BLaER1 (cell line): ENCODE data around the gene MOB1B.
"Not testable (repeated sequence)": the region's sequence is repeated elsewhere in the genome, so short reads cannot be mapped to it uniquely, and the experiment has no call there.

Experiments used
- H3K27ac ChIP-seq: shearing (Covaris generic); formaldehyde crosslinking; 2 replicates; pipeline ENCODE4 v1.8.1; 2022
- H3K27me3 ChIP-seq: shearing (Covaris generic); formaldehyde crosslinking; 2 replicates; pipeline ENCODE4 v1.8.1; 2022
- H3K36me3 ChIP-seq: shearing (Covaris generic); formaldehyde crosslinking; 2 replicates; pipeline ENCODE4 v1.8.1; 2022
- H3K4me1 ChIP-seq: shearing (Covaris generic); formaldehyde crosslinking; 2 replicates; pipeline ENCODE4 v1.8.1; 2022
- H3K4me2 ChIP-seq: shearing (Covaris generic); formaldehyde crosslinking; 2 replicates; pipeline ENCODE4 v1.8.1; 2022
- H3K4me3 ChIP-seq: shearing (Covaris generic); formaldehyde crosslinking; 2 replicates; pipeline ENCODE4 v1.8.1; 2022
- H3K9ac ChIP-seq: shearing (Covaris generic); formaldehyde crosslinking; 2 replicates; pipeline ENCODE4 v1.8.1; 2022
- H3K9me3 ChIP-seq: shearing (Covaris generic); formaldehyde crosslinking; 2 replicates; pipeline ENCODE4 v1.8.1; 2022
- H4K20me1 ChIP-seq: shearing (Covaris generic); formaldehyde crosslinking; 2 replicates; pipeline ENCODE4 v1.8.1; 2022
- Cebpa-rat ChIP-seq: shearing (Covaris generic); IDR thresholded peaks from 2 replicates; pipeline ENCODE4 v1.8.1; 2022

The MOB1B gene

GRCh38 chr4:71004281-71004851, 102.2 kb downstream of the MOB1B start:
- H3K9ac ChIP-seq = peak overlapping the region; percentile 34; the same call in 1 of the 2 replicates
- no peak overlapping the region for H3K4me3 ChIP-seq
- peaks cover 85% of the 10 kb centered on the region for H4K20me1 ChIP-seq
- H3K27me3 ChIP-seq = no peaks in the 10 kb centered on the region
- H3K27ac ChIP-seq = 0 out of 2 replicates have a peak overlapping the region, but pooled peaks have one; percentile 9
- peaks cover 64% of the 10 kb centered on the region for H3K36me3 ChIP-seq
- H3K4me2 ChIP-seq = peak overlapping the region; percentile 63
- peaks cover 41% of the 10 kb centered on the region for H3K4me1 ChIP-seq
- H3K9me3 ChIP-seq = peaks cover 23% of the 10 kb centered on the region
- TF ChIP-seq Cebpa-rat = no peak

DNA sequence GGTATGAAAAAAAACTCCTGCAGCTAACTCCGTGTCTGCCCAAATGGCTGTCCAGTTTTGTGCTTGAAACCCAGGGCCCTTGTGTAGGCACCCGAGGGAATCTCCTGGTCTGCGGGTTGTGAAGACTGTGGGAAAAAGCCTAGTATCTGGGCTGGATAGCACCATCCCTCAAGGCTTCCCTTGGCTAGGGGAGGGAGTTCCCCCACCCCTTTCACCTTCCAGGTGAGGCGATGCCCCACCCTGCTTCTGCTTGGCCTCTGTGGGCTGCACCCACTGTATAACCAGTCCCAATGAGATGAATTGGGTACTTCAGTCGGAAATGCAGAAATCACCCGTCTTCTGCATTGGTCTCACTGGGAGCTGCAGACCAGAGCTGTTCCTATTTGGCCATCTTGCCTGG, 102.9 kb downstream of the MOB1B start:
- Histone ChIP-seq H3K36me3 (peaks cover 63% of the 10 kb centered on the region), H3K9me3 (peaks cover 16% of the 10 kb centered on the region), H4K20me1 (peaks cover 92% of the 10 kb centered on the region), H3K4me1 (peaks cover 41% of the 10 kb centered on the region), H3K4me2 (peak overlapping the region; percentile 63)
- not testable (repeated sequence) for H3K4me3 ChIP-seq, H3K27ac ChIP-seq, H3K27me3 ChIP-seq, H3K9ac ChIP-seq

GRCh38 chr4:71006203-71006907, 104.2 kb downstream of the MOB1B start:
- Histone ChIP-seq H3K9me3 (peaks cover 7% of the 10 kb centered on the region), H3K9ac (no peak overlapping the region), H3K27ac (no peak overlapping the region), H3K4me2 (no peak overlapping the region), H3K4me1 (peaks cover 41% of the 10 kb centered on the region), H3K4me3 (no peak overlapping the region), H3K36me3 (peaks cover 59% of the 10 kb centered on the region), H4K20me1 (peaks cover 98% of the 10 kb centered on the region), H3K27me3 (no peaks in the 10 kb centered on the region)
- no peak for TF ChIP-seq Cebpa-rat

- Histone ChIP-seq H3K4me1 (peaks cover 26% of the 10 kb centered on the region), H3K4me2 (no peak overlapping the region), H4K20me1 (peaks cover 80% of the 10 kb centered on the region), H3K9ac (no peak overlapping the region), H3K9me3 (peaks cover 18% of the 10 kb centered on the region), H3K27ac (no peak overlapping the region), H3K4me3 (no peak overlapping the region), H3K27me3 (no peaks in the 10 kb centered on the region), H3K36me3 (peaks cover 63% of the 10 kb centered on the region)
- TF ChIP-seq Cebpa-rat = no peak
These were observed 106.0 kb downstream of the MOB1B start for GRCh38 chr4:71008196-71008595.

GRCh38 chr4:71009086-71009485, 106.9 kb downstream of the MOB1B start:
- Histone ChIP-seq H3K27ac (no peak overlapping the region), H4K20me1 (peaks cover 71% of the 10 kb centered on the region), H3K4me1 (peaks cover 18% of the 10 kb centered on the region)

DNA sequence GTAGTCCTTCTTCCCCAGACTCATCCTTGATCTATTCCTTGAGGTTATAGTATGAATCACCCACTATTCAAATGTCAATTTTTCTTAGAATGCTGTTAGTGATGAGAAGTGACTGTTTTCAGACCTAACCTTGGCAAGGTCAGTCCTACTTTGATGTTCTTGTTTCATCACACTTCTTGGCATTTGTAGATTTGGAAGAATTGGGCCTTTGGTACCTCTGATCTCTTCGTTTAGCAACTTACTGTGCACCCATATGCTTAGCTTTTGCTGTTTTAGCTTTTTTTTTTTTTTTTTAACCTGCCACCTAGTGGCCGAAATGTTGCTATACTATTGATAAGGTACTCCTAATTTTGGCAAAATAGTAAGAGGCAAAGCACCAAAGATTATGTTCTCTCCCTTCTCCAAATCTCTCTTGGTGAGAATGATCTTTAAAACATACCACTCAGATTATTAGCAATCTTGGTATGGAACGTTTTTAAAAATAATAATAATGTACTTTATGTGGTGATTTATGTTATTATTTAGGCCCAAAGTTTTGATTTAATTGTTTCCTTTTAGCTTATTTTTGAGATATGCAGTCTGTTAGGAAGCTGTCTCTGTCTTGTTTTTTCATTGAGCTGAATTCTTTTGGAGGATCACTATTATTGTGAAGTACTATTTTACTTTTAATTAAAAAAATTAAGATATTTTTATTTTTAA, 107.9 kb downstream of the MOB1B start:
- Histone ChIP-seq H3K36me3 (peaks cover 45% of the 10 kb centered on the region), H4K20me1 (peaks cover 62% of the 10 kb centered on the region), H3K27me3 (no peaks in the 10 kb centered on the region), H3K4me2 (no peak overlapping the region), H3K4me3 (no peak overlapping the region), H3K4me1 (peaks cover 8% of the 10 kb centered on the region; the same call in 1 of the 2 replicates), H3K9ac (no peak overlapping the region), H3K9me3 (peaks cover 20% of the 10 kb centered on the region), H3K27ac (no peak overlapping the region)
- no peak for TF ChIP-seq Cebpa-rat

More at GRCh38 chr4:71009086-71009485, 106.9 kb downstream of the MOB1B start:
- H3K9ac ChIP-seq = no peak overlapping the region
- H3K4me2 ChIP-seq = no peak overlapping the region
- no peak for TF ChIP-seq Cebpa-rat
- no peaks in the 10 kb centered on the region for H3K27me3 ChIP-seq
- peaks cover 20% of the 10 kb centered on the region for H3K9me3 ChIP-seq
- no peak overlapping the region for H3K4me3 ChIP-seq
- H3K36me3 ChIP-seq = peaks cover 54% of the 10 kb centered on the region

DNA sequence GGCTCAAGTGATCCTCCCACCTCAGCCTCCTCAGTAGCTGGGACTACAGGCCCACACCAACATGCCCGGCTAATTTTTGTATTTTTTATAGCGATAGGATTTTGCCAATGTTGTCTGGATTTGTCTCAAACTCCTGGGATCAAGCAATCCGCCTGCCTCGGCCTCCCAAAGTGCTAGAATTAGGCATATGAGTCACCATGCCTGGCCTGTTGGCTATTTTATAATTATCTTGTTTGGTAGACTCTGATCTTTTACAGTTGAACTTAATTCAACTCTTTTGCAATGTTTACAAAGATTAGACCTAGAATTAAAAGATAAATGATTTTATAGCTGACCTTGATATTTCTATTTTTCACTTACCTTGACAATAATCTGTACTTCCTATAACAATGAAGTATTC, 109.3 kb downstream of the MOB1B start:
- no peak overlapping the region for H3K4me2 ChIP-seq
- H3K4me3 ChIP-seq = no peak overlapping the region
- peaks cover 2% of the 10 kb centered on the region; the same call in 1 of the 2 replicates for H3K4me1 ChIP-seq
- H3K9ac ChIP-seq = no peak overlapping the region
- H3K9me3 ChIP-seq = peaks cover 20% of the 10 kb centered on the region
- peaks cover 41% of the 10 kb centered on the region for H3K36me3 ChIP-seq
- peaks cover 48% of the 10 kb centered on the region for H4K20me1 ChIP-seq
- H3K27ac ChIP-seq = no peak overlapping the region
- no peak for TF ChIP-seq Cebpa-rat
- H3K27me3 ChIP-seq = no peaks in the 10 kb centered on the region

DNA sequence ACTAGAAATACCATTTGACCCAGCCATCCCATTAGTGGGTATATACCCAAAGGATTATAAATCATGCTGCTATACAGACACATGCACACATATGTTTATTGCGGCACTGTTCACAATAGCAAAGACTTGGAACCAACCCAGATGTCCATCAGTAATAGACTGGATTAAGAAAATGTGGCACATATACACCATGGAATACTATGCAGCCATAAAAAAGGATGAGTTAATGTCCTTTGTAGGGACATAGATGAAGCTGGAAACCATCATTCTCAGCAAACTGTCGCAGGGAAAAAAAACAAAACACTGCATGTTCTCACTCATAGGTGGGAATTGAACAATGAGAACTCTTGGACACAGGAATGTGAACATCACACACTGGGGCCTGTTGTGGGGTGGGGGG, 115.2 kb downstream of the MOB1B start:
- peaks cover 44% of the 10 kb centered on the region for H4K20me1 ChIP-seq
- H3K4me1 ChIP-seq, H3K4me2 ChIP-seq, H3K27ac ChIP-seq, H3K9me3 ChIP-seq, H3K27me3 ChIP-seq, H3K9ac ChIP-seq, H3K4me3 ChIP-seq: not testable (repeated sequence)
- H3K36me3 ChIP-seq = peaks cover 37% of the 10 kb centered on the region

DNA sequence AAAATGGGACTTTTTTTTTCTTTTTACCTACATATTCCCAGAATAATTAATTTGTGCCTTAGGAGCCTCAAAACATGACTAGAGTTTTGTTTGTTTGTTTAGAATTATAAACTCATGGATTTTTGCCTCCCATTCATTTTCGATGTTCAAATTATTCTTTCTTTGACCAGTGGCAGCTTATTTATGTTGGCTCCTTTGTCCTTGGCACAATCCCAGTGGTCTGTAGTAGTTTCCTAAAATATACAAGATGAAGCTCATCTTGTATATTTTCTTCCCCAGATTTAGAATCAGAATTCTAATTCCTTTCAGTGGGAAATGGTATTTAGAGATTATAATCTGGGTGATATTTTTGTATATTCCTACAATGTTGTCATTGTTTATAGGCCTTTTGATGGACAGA, 118.4 kb downstream of the MOB1B start:
- Histone ChIP-seq H3K4me1 (no peaks in the 10 kb centered on the region), H3K36me3 (peaks cover 61% of the 10 kb centered on the region), H3K9ac (no peak overlapping the region), H3K27ac (no peak overlapping the region), H3K4me2 (no peak overlapping the region), H3K9me3 (no peaks in the 10 kb centered on the region), H3K4me3 (no peak overlapping the region), H4K20me1 (peaks cover 68% of the 10 kb centered on the region), H3K27me3 (no peaks in the 10 kb centered on the region)
- no peak for TF ChIP-seq Cebpa-rat

DNA sequence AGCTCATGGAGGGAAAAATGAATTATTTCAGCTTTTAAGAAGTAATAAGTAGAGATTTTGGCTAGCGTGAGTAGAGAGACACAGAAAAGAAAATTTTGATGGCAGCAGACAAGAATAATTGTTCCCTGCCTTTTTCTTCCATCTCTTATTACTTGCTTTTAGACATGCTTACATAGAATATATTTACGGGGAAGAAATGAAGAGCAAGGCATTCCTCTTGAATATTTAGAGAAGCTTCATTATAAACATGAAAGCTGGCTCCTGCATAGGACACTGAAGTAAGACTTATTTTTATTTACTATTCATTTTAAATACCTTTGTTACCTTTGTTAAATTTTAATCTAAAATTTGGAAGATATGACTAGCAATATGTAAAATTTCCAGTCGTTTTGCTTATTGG, 123.5 kb downstream of the MOB1B start:
- Histone ChIP-seq H3K36me3 (peaks cover 84% of the 10 kb centered on the region), H3K9me3 (no peaks in the 10 kb centered on the region), H4K20me1 (peaks cover 43% of the 10 kb centered on the region), H3K27ac (no peak overlapping the region), H3K4me2 (no peak overlapping the region), H3K4me1 (no peaks in the 10 kb centered on the region), H3K9ac (no peak overlapping the region), H3K27me3 (no peaks in the 10 kb centered on the region), H3K4me3 (no peak overlapping the region)
- no peak for TF ChIP-seq Cebpa-rat
